Measurements from ENCODE around the gene CCT6A.
"Not testable (repeated sequence)": the region's sequence is repeated elsewhere in the genome, so short reads cannot be mapped to it uniquely, and the experiment has no call there.

The CCT6A gene

GRCh38 chr7:56040730-56041129 lies 10.8 kb upstream of the CCT6A start:
- in situ Hi-C loops (cut with MboI; ENCODE audit: low pct_unique_long_range_greater_than_20kb, low sequenced_read_pairs, unreplicated experiment), result no loop called here
- TF ChIP-seq, protein P1, sequence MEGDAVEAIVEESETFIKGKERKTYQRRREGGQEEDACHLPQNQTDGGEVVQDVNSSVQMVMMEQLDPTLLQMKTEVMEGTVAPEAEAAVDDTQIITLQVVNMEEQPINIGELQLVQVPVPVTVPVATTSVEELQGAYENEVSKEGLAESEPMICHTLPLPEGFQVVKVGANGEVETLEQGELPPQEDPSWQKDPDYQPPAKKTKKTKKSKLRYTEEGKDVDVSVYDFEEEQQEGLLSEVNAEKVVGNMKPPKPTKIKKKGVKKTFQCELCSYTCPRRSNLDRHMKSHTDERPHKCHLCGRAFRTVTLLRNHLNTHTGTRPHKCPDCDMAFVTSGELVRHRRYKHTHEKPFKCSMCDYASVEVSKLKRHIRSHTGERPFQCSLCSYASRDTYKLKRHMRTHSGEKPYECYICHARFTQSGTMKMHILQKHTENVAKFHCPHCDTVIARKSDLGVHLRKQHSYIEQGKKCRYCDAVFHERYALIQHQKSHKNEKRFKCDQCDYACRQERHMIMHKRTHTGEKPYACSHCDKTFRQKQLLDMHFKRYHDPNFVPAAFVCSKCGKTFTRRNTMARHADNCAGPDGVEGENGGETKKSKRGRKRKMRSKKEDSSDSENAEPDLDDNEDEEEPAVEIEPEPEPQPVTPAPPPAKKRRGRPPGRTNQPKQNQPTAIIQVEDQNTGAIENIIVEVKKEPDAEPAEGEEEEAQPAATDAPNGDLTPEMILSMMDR (IDR thresholded peaks at IDR 0.05; ENCODE audit: extremely low read depth, insufficient read depth, missing control alignments), result no peak
- DNase-seq (ENCODE audit: low spot score), result no peak

GRCh38 chr7:56045758-56046157 lies 5.8 kb upstream of the CCT6A start:
- DNase-seq (ENCODE audit: low spot score); in situ Hi-C loops (cut with MboI; ENCODE audit: low pct_unique_long_range_greater_than_20kb, low sequenced_read_pairs, unreplicated experiment): not testable (repeated sequence)

DNA sequence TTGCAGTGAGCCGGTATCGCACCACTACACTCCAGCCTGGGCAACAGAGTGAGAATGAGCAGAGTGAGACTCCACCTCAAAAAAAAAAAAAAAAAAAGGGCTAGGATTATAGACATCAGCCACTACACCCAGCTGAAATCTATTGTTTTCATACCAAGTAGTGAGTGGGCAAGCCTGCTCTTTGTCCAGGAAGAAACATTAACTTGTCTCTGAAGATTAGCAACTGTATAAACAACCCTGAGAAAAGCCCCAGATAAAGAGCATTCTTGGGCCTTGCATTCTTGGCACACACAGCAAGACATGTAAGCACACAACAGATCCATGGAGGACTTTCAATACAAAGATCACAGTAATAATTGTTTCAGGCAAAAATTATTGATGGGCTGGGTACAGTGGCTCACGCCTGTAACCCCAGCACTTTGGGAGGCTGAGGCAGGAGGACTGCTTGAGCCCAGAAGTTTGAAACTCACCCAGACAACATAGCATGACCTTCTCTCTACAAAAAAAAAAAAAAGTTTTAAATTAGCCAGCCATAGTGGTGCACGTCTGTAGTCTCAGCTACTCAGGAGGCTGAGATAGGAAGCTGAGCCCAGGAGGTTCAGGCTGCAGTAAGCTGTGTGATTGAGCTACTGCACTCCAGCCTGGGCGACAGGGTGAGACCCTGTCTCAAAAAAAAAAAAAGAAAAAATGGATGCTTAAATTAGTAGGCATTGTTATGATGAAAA lies 4.7 kb upstream of the CCT6A start:
- in situ Hi-C loops (cut with MboI; ENCODE audit: low pct_unique_long_range_greater_than_20kb, low sequenced_read_pairs, unreplicated experiment), result no loop called here
- no peak for DNase-seq (ENCODE audit: low spot score)

DNA sequence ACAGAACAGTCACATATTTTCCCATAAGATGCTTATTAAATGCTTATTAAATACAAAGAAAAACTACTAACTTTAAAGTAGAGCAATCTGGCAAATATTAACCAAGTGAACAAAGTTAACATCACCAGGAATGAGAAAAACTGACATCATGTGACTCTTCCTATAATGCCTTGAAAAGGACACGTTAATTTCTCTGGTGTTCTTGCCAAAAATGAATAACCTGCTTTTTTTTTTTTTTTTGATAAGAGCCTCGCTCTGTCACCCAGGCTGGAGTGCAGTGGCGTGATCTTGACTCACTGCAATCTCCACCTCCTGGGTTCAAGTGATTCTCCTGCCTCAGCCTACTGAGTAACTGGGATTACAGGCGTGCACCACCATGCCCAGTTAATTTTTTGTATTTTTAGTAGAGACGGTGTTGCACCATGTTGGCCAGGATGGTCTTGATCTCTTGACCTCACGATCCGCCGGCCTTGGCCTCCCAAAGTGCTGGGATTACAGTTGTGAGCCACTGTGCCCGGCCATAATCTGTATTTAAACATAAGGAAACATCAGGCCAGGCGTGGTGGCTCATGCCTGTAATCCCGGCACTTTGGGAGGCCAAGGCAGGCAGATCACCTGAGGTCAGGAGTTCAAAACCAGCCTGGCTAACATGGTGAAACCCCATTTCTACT lies 4.0 kb upstream of the CCT6A start:
- in situ Hi-C loops (cut with MboI; ENCODE audit: low pct_unique_long_range_greater_than_20kb, low sequenced_read_pairs, unreplicated experiment); DNase-seq (ENCODE audit: low spot score): not testable (repeated sequence)

More for the DNA sequence above, 4.7 kb upstream of the CCT6A start:
- TF ChIP-seq, protein P1 (IDR thresholded peaks at IDR 0.05; ENCODE audit: extremely low read depth, insufficient read depth, missing control alignments), result no peak

GRCh38 chr7:56048245-56048644 lies 3.3 kb upstream of the CCT6A start:
- in situ Hi-C loops (cut with MboI; ENCODE audit: low pct_unique_long_range_greater_than_20kb, low sequenced_read_pairs, unreplicated experiment), result no loop called here
- TF ChIP-seq, protein P1 (IDR thresholded peaks at IDR 0.05; ENCODE audit: extremely low read depth, insufficient read depth, missing control alignments), result no peak
- DNase-seq (ENCODE audit: low spot score), result no peak

DNA sequence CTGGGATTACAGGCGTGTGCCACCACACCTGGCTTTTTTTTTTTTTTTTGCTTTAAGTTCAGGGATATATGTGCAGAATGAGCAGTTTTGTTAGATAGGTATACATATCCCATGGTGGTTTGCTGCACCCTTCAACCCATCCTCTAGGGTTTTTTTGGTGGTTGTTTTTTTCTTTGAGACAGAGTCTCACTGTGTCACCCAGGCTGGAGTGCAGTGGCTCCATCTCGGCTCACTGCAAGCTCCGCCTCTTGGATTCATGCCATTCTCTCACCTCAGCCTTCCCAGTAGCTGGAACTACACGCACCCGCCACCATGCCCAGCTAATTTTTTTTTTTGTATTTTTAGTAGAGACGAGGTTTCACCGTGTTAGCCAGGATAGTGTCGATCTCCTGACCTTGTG lies 2.8 kb upstream of the CCT6A start:
- DNase-seq (ENCODE audit: low spot score); in situ Hi-C loops (cut with MboI; ENCODE audit: low pct_unique_long_range_greater_than_20kb, low sequenced_read_pairs, unreplicated experiment): not testable (repeated sequence)

DNA sequence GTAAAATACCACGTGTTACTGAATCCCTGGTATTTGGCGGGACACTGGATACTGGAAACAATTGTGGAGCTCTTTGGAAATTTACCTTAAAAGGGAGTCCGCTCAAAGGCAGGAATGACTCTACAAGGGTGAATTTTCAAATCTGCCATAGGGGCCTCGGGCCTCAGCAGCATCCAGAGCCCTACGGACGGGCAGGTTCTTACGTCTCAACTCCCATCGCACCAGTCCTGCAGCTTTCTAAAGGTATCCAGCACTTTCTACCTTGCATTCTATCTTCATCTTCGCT lies 569 bp upstream of the CCT6A start:
- DNase-seq (ENCODE audit: low spot score), result no peak

GRCh38 chr7:56053379-56053778 lies 1.8 kb downstream of the CCT6A start:
- in situ Hi-C loops (cut with MboI; ENCODE audit: low pct_unique_long_range_greater_than_20kb, low sequenced_read_pairs, unreplicated experiment), result no loop called here
- TF ChIP-seq, protein P1 (IDR thresholded peaks at IDR 0.05; ENCODE audit: extremely low read depth, insufficient read depth, missing control alignments), result no peak
- no peak for DNase-seq (ENCODE audit: low spot score)

More for the DNA sequence above, 569 bp upstream of the CCT6A start:
- in situ Hi-C loops (cut with MboI; ENCODE audit: low pct_unique_long_range_greater_than_20kb, low sequenced_read_pairs, unreplicated experiment), result no loop called here
- TF ChIP-seq, protein P1 (IDR thresholded peaks at IDR 0.05; ENCODE audit: extremely low read depth, insufficient read depth, missing control alignments), result no peak
